ENCODE measurements around the gene CENPF.

DNA sequence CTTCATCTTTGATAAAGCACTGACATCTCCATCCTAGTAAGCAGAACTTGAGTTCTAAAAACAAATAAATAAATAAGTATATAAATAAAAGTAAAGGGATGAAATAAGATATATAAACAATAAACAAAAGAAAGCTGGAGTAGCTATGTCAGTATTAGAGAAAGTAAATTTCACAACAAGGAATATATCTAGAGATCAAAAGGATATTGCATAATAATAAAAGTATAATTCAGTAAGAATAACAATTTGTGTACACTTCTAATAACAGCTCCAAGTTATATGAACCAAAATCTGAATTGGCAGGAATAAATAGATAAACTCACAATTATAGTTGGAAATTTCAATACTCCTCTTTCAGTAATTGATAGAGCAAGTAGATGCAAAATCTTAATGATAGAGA is 9.8 kb upstream of the CENPF start:
- TF ChIP-seq POLR2A (IDR thresholded peaks at IDR 0.05) (no peak), CTCF (IDR thresholded peaks at IDR 0.05) (no peak), POLR2AphosphoS5 (IDR thresholded peaks at IDR 0.05) (no peak)
